GM12878 (cell line): ENCODE results near the gene MYH7B.

ENCODE experiments used
- ATF7 ChIP-seq: fragments of 450-650 bp; IDR thresholded peaks from 2 replicates; pipeline ENCODE4 v1.6.1; 2016; ENCODE audit warnings: low read depth, mild to moderate bottlenecking
- ETV6 ChIP-seq, 2 experiments: fragments of 450-650 bp in 1 of 2; IDR thresholded peaks in 1 of 2; conservative IDR thresholded peaks in 1 of 2; 2 replicates each; pipeline ENCODE4 v1.6.1; 2014; ENCODE audit warnings: antibody characterized with exemption in 1 of 2, borderline replicate concordance in 1 of 2, low read depth in 1 of 2, mild to moderate bottlenecking in 1 of 2, moderate library complexity in 1 of 2
- HDAC2 ChIP-seq: fragments of 200-600 bp; sonication (generic); IDR thresholded peaks from 2 replicates; pipeline ENCODE4 v1.6.1; 2017
- NR2C2 ChIP-seq: IDR thresholded peaks from 2 replicates; pipeline ENCODE4 v1.6.1; 2011; ENCODE audit warnings: borderline replicate concordance, low read depth; ENCODE audit not compliant: control insufficient read depth, insufficient read length
- POLR2A ChIP-seq: IDR thresholded peaks from 2 replicates; pipeline ENCODE4 v1.6.1; 2011; ENCODE audit warnings: low read depth, mild to moderate bottlenecking, low read length
- POLR2AphosphoS5 ChIP-seq: IDR thresholded peaks from 2 replicates; pipeline ENCODE4 v1.6.1; 2011; ENCODE audit warnings: mild to moderate bottlenecking, low read length, inconsistent platforms
- RB1 ChIP-seq: fragments of 450-650 bp; formaldehyde crosslinking; IDR thresholded peaks from 2 replicates; pipeline ENCODE4 v1.6.1; 2017; ENCODE audit warnings: mild to moderate bottlenecking, borderline replicate concordance
- TARDBP ChIP-seq: IDR thresholded peaks from 2 replicates; pipeline ENCODE4 v1.6.1; 2016; ENCODE audit warnings: borderline replicate concordance
- TF ChIP-seq, protein P1 (sequence below): IDR thresholded peaks from 2 replicates; pipeline ENCODE4 v1.6.1; 2011; ENCODE audit warnings: borderline replicate concordance, low read depth, mild to moderate bottlenecking, moderate library complexity, mixed read lengths, low read length; ENCODE audit not compliant: insufficient read depth; ENCODE audit errors: extremely low read length
- TF ChIP-seq, protein P2 (sequence below): fragments of 450-650 bp; IDR thresholded peaks from 2 replicates; pipeline ENCODE4 v1.6.1; 2017; ENCODE audit warnings: mild to moderate bottlenecking, moderate library complexity
- TF ChIP-seq, protein P3 (sequence below), 3 experiments: IDR thresholded peaks in 2 of 3; conservative IDR thresholded peaks in 1 of 3; 2 replicates each; pipeline ENCODE4 v1.5.1; 2011; ENCODE audit warnings: low read depth in 3 of 3, low read length in 3 of 3, mild to moderate bottlenecking in 3 of 3, control low read depth in 2 of 3, moderate library complexity in 2 of 3, inconsistent platforms in 1 of 3, mixed read lengths in 1 of 3; ENCODE audit not compliant: control insufficient read depth in 2 of 3, insufficient read depth in 1 of 3; ENCODE audit errors: extremely low read depth in 1 of 3

DNA sequence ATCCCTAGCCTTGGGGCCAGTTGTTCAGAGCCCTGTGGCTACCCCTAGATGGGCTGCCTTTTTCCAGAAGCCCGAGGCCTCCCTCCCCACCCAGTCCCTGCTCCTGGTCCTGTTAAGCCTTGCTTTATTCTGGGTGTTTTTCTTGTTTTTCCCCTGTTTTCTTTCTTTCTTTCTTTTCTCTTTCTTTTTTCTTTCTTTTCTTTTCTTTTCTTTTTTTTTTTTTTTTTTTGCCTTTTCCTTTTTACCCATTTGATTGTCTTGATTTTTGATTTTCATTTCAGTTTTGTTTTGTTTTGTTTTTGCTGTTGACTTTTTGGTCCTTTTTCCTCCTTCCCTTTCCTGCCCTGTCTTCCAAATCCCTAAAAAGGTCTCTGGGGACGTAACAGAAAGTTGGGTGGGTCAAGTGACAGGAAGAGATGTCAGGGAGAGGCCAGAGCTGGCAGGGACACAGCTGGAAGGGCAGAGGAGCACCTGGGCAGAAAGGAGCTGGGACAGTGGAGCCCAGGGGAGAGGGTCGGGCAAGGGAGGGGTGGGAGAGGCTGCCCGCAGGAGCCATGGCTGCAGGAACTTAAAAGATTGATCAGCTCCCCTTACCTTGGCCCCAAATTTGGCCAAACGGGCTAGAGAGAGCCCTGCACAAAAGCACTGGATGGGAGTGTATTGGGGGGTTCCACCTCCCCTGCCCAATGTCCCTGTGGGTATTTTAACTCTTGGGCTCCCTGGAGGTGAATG is 27.6 kb downstream of the MYH7B start:
- TF ChIP-seq ETV6 (conservative IDR thresholded peaks at IDR 0.05 in 1 of 2, IDR thresholded peaks at IDR 0.05 in 1 of 2; ENCODE audit: borderline replicate concordance in 1 of 2, low read depth in 1 of 2) (no peak), HDAC2 (no peak), RB1 (no peak), POLR2A (no peak), NR2C2 (no peak), TARDBP (no peak), ATF7 (no peak), POLR2AphosphoS5 (no peak)
- TF ChIP-seq, protein P1, sequence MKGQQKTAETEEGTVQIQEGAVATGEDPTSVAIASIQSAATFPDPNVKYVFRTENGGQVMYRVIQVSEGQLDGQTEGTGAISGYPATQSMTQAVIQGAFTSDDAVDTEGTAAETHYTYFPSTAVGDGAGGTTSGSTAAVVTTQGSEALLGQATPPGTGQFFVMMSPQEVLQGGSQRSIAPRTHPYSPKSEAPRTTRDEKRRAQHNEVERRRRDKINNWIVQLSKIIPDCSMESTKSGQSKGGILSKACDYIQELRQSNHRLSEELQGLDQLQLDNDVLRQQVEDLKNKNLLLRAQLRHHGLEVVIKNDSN = no peak
- TF ChIP-seq, protein P2, sequence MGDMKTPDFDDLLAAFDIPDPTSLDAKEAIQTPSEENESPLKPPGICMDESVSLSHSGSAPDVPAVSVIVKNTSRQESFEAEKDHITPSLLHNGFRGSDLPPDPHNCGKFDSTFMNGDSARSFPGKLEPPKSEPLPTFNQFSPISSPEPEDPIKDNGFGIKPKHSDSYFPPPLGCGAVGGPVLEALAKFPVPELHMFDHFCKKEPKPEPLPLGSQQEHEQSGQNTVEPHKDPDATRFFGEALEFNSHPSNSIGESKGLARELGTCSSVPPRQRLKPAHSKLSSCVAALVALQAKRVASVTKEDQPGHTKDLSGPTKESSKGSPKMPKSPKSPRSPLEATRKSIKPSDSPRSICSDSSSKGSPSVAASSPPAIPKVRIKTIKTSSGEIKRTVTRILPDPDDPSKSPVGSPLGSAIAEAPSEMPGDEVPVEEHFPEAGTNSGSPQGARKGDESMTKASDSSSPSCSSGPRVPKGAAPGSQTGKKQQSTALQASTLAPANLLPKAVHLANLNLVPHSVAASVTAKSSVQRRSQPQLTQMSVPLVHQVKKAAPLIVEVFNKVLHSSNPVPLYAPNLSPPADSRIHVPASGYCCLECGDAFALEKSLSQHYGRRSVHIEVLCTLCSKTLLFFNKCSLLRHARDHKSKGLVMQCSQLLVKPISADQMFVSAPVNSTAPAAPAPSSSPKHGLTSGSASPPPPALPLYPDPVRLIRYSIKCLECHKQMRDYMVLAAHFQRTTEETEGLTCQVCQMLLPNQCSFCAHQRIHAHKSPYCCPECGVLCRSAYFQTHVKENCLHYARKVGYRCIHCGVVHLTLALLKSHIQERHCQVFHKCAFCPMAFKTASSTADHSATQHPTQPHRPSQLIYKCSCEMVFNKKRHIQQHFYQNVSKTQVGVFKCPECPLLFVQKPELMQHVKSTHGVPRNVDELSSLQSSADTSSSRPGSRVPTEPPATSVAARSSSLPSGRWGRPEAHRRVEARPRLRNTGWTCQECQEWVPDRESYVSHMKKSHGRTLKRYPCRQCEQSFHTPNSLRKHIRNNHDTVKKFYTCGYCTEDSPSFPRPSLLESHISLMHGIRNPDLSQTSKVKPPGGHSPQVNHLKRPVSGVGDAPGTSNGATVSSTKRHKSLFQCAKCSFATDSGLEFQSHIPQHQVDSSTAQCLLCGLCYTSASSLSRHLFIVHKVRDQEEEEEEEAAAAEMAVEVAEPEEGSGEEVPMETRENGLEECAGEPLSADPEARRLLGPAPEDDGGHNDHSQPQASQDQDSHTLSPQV = no peak
- TF ChIP-seq, protein P3, sequence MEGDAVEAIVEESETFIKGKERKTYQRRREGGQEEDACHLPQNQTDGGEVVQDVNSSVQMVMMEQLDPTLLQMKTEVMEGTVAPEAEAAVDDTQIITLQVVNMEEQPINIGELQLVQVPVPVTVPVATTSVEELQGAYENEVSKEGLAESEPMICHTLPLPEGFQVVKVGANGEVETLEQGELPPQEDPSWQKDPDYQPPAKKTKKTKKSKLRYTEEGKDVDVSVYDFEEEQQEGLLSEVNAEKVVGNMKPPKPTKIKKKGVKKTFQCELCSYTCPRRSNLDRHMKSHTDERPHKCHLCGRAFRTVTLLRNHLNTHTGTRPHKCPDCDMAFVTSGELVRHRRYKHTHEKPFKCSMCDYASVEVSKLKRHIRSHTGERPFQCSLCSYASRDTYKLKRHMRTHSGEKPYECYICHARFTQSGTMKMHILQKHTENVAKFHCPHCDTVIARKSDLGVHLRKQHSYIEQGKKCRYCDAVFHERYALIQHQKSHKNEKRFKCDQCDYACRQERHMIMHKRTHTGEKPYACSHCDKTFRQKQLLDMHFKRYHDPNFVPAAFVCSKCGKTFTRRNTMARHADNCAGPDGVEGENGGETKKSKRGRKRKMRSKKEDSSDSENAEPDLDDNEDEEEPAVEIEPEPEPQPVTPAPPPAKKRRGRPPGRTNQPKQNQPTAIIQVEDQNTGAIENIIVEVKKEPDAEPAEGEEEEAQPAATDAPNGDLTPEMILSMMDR (IDR thresholded peaks at IDR 0.05 in 2 of 3, conservative IDR thresholded peaks at IDR 0.05 in 1 of 3; ENCODE audit: control insufficient read depth in 2 of 3, extremely low read depth in 1 of 3, insufficient read depth in 1 of 3, low read depth in 3 of 3, low read length in 3 of 3) = no peak
